NCI-H345 treated with DMSO at 0.1 percent for 48 hours (cell line): ENCODE results near the gene BMAL2.

Source experiments
- DNase-seq: peaks from one replicate; lab custom pipeline; 2025; ENCODE audit not compliant: unreplicated experiment; lab: John Stamatoyannopoulos, UW

BMAL2 gene

DNA sequence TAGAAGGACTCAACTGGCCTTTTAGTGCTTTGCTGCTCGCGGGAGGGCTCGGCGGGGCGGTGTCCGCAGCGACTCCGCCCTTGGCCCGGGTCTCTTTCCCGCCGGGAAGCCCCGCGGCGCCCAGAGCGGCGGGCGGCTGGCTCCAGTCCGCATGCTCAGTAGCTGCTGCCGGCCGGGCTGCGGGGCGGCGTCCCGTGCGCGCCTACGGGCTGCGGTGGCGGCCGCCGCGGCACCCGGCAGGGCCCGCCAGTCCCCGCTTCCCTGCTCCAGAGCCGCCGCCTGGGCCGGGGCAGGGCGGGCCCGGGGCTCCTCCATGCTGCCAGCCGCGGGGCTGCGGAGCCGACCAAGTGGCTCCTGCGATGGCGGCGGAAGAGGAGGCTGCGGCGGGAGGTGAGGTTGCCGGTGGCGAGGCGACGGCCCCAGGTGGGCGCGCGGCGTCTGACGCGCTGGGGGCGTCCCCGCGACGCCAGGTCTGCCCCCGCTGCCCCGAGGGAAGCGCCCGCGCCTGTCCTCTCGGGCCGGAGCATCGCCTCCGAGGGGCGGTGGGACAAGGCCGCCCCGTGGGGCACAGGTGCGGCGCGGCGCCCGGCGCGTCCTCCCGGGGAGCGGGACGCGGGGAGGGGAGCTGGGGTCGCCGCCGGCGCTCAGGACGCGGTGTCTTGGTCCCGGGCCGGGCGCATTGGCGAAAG, at the start of gene BMAL2:
Gene BMAL2, plus strand, starts transcription at position 123 of the 689 bp plus-strand sequence. Its CDS starts 237 bp downstream, at position 360.
- peak; percentile 55 for DNase-seq

DNA sequence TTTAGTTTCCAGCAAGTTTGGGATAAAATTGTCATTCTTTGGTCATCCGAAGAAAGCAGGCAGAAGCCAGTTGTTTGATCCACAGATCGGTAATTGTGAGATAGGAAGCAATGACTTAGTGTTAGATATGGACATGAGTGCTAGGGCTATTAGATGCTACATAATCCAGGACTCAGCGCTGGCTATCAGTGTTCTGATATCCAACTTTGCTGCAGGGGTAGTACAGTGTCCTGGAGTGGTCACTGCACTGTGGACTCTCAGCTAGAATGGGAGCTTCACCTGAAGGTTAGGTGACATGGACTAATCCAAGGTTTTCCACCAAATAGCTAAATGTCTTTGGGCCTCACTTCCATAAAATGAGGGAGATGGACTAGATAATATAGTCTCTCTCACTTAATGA, 48.6 kb upstream of the BMAL2 start:
- no peak for DNase-seq

- DNase-seq, result no peak
Measured at GRCh38 chr12:27284751-27285150, 47.9 kb upstream of the BMAL2 start.

DNA sequence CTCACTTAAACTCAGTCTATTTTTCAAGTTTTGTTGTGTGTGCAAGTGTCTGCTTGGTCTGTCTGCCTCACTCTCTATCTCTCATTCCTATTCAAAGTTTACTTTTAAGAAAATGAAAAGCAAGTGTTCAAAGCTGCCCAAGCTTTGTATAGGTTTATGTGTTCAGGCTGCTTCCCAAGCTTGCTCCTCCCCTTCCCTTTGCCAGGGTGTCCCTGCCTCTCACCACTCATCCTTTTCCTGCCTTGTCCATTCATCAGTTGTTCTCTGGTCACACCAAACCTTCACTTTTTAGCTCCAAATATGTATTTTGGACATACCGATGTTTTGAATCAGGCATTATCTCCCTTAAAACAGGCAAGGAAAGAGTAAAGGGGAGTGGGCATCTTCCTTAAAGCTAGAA, 47.2 kb upstream of the BMAL2 start:
- DNase-seq, result no peak

- no peak for DNase-seq
Measured at GRCh38 chr12:27289414-27289813, 43.2 kb upstream of the BMAL2 start.

DNA sequence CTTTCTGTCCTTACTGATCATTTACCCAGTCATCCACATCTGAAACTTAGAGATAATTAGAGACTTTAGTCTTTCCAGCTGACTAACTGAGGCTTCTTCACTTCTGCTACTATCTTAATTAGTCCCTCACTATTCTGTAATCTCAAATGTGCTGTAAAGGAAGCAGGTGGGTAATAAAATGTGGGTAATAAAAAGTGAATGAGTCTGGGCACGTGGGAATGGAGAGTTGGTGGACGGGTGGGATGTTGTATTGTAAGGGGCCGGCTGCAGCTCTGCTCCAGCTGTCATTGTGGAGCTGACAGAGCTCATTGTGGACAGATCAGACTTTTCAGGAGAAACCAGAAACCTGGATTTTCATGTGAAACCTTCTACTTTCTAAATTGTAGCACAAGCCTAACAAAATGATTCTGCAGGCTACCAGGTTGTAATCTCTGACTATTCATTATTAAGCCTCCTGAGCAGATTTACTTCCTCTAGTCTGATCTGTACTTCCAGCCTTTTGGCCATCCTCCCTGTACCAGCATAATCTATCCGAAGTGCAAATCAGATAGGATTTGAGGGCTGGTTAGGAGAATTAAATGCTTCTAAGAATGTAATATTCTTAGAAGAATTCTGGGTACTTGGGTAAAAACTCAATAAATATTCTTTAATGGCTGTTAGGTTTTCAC, 42.0 kb upstream of the BMAL2 start:
- no peak for DNase-seq

DNA sequence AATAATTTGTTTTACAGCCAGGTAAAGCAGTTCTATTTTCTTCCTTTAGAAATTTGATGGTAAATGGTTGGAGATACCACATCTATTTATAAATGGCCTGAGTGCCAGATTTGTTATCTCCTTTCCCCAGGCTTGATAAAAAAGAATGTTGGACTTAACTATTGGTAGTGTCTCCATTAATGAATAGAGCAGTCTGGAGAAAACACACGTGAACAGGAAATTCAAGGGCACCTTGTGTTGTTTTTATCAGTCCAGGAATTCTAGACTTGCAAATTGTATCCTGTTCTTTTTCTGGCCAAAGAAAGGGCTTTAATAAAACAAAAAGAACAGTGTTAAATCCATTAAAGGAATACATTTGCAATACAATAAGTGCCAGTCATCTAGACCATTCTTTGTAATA, 40.8 kb upstream of the BMAL2 start:
- no peak for DNase-seq

- no peak for DNase-seq
Measured at GRCh38 chr12:27292718-27293117, 39.9 kb upstream of the BMAL2 start.

DNA sequence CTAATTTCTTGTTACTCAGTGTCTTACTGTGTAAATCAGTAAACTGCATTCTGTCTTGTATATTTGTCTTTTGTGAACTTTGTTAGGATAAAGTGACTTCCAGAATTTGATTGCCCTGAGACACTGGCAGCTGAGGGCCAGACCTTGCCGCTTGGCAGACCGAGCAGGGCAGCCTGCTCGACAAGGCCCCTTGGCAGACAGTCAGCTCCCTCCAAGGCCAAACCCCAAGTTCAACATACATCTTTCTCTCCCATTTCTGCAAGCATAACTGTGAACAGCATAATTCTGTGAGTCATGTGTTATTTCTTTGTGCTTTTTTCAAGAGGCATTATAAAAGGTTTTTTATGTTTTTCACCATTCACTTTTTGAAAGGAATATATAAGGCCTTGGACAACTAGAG, 39.2 kb upstream of the BMAL2 start:
- no peak for DNase-seq

- DNase-seq, result no peak
Measured at GRCh38 chr12:27296674-27297073, 36.0 kb upstream of the BMAL2 start.

DNA sequence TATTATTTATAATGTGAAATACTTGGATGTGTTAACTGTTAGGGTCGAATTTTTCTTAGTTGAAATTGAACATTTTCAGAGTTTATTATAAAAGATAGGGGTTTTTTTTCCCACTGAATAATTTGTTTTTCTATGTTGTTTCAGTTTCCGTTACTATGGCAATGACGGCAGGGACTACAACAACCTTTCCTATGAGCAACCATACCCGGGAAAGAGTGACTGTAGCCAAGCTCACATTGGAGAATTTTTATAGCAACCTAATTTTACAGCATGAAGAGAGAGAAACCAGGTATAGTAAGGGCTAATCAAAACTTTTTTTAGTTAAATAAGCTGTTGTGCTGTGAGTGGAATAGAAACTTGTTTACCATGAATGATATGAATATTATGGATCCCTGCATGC, 35.1 kb upstream of the BMAL2 start:
- DNase-seq, result no peak

GRCh38 chr12:27299102-27299501, 33.5 kb upstream of the BMAL2 start:
- DNase-seq, result no peak

- DNase-seq, result no peak
Measured at GRCh38 chr12:27300226-27300625, 32.4 kb upstream of the BMAL2 start.

DNA sequence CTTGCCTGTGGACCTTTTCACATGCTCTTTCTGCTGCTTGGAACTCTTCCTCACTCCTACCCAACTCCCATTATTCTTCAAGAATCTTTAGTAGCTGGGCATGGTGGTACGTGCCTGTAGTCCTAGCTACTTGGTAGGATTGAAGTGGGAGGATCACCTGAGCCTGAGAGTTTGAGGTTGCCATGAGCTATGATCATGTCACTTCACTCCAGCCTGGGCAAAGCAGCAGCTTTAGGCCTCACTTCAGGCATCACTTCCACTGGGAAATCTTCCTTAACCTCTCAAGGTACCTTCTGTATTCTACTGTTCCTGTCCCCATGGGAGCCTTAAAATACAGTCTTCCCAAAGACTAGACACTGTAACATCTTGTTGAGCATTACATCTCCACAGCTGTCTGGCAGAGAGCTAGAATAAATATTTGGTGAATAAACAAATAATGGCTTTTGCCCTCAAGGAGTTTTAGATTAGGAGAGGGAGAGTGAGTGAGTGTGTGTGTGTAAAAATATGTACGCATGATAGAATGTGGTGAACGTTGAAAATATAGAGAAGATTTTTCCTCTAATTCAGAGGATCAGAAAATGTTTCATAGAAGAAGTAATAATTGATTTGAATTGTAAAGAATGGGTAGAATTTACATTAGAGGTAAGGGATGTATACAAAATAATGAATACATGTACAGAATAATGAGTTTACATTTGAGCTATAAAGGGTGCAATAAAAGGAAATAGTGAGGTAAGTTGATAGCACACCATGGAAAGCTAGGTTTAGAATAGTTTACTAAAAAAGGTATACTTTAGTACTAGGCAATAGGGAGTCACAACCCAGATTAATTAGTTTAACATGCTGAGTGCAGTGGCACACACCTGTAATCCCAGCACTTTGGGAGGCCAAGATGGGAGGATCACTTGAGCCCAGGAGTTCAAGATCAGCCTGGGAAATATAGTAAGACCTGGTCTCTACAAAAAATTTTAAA, 29.2 kb upstream of the BMAL2 start:
- DNase-seq, result no peak

DNA sequence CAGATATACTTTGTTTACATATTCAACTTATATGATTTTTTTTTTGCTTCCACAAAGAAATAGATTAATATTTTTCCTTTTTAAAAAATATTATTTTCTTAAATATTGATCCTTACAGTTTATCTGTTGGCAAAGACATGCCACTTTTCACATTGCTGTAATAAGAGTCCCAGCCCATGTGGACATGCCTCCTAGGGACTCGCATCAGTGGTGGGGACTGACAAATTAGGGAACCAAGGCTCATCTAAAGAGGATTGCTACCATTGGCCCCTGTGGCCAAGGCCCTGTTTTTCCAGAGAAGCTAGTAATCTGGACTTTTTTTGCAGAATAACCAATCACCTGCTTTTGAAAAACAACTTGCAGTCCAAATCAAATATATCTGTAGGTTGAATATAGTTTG, 27.8 kb upstream of the BMAL2 start:
- DNase-seq, result no peak

GRCh38 chr12:27305673-27306456, 26.8 kb upstream of the BMAL2 start:
- DNase-seq, result peak; percentile 7

DNA sequence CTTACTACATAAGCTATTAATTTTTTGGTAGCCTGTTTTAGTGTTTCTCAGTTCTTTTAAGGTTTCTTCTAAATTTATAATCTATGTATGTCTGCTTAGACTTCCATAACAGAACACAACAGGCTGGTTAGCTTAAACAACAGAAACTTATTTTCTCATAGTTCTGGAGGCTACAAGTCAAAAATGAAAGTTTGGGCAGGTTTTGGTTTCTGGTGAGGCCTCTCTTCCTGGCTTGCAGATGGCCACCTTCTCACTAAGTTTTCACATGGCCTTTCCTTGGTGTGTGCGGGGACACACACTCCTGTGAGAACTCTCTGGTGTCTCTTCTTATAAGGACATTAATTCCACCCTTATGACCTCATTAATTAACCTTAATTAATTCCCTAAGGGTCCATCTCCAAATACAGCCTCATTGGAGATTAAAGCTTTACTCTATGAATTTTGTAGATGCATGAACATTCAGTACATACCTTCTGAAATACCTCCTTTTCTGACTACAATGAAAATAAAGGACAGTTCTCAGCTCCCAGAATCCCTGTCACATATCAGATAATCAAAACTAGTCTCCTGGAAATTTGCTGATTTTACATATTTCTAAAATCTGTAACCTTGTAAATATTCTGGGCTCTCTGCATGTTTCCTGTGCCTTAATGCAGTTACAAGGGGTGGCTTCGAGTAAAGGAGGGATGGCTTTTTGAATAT, 23.2 kb upstream of the BMAL2 start:
- no peak for DNase-seq

DNA sequence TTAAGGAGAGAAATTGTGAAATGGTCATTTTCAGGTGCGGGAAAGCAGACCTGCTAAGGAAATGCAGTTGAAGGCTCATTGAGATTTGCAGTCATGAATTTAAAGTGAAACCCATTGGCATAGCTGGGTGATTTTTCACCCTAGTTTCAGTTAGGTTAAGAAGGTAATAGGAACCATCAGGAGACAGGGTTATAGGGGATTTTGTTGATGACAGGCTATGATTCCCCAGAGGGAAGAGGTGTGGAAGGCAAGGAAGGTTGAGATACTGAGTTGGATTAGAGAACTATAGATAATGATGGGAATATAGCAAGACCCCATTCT, 22.7 kb upstream of the BMAL2 start:
- DNase-seq, result no peak

DNA sequence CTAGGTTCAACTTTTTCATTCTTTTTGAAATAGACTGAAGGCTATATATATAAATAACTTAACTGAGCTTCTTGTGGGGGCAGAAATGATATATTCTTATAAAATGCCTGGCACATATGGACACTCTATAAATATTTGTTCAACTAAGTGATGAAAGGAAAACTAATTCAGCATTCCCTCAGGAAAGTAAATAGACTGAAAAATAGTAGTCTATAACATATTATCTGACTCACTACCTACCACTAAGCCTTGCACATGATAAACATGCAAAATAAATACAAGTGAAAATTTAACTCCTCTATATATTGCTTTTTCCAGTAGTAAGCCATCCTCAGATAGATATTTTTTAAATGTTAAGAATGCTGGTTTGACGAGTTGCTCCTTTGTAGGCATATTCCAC, 15.7 kb upstream of the BMAL2 start:
- DNase-seq, result no peak

DNA sequence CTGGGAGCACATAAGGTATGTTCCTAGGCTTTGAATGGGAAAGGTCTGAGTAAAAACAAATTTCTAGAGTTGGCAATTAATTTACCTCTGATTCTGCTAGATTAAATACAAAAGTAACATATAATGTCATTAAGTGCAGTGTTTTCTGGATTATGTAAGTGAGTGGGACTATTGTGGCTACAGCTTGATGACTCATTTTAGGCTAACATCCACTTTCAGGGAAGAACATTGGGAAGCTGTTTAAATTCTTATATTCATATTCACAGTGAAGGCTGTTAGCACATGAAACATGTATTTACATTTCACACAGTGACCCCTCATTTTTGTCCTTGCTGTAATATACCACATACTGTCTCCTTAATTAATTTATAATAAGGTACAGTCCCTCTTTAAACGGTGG, 13.2 kb upstream of the BMAL2 start:
- no peak for DNase-seq

- DNase-seq, result no peak
Measured at GRCh38 chr12:27319848-27320247, 12.8 kb upstream of the BMAL2 start.
